Esophagus muscularis mucosa (tissue), 3 donors: ENCODE results near the gene SFN.
"Not testable (repeated sequence)": the region's sequence is repeated elsewhere in the genome, so short reads cannot be mapped to it uniquely, and the experiment has no call there.

Experiments
- POLR2A ChIP-seq: fragments of 450-650 bp; IDR thresholded peaks from one replicate; pipeline ENCODE4 v1.6.1; 2017; ENCODE audit warnings: antibody characterized with exemption, moderate library complexity, mild to moderate bottlenecking, low read depth
- POLR2AphosphoS5 ChIP-seq, 2 donors: sonication (generic); formaldehyde crosslinking; IDR thresholded peaks; one replicate each; pipeline ENCODE4 v1.6.1; 2017; ENCODE audit warnings: antibody characterized with exemption in 2 of 2
- TF ChIP-seq, protein P1 (sequence below), 3 experiments: fragments of 200-600 bp in 2 of 3; fragments of 450-650 bp in 1 of 3; sonication (generic) in 2 of 3; IDR thresholded peaks; one replicate each; pipeline ENCODE4 v1.5.1; 2017 to 2019; ENCODE audit warnings: antibody characterized with exemption in 3 of 3, mild to moderate bottlenecking in 2 of 3, moderate library complexity in 1 of 3

GRCh38 chr1:26847826-26848225 is 15.1 kb upstream of the SFN start:
- TF ChIP-seq, protein P1, sequence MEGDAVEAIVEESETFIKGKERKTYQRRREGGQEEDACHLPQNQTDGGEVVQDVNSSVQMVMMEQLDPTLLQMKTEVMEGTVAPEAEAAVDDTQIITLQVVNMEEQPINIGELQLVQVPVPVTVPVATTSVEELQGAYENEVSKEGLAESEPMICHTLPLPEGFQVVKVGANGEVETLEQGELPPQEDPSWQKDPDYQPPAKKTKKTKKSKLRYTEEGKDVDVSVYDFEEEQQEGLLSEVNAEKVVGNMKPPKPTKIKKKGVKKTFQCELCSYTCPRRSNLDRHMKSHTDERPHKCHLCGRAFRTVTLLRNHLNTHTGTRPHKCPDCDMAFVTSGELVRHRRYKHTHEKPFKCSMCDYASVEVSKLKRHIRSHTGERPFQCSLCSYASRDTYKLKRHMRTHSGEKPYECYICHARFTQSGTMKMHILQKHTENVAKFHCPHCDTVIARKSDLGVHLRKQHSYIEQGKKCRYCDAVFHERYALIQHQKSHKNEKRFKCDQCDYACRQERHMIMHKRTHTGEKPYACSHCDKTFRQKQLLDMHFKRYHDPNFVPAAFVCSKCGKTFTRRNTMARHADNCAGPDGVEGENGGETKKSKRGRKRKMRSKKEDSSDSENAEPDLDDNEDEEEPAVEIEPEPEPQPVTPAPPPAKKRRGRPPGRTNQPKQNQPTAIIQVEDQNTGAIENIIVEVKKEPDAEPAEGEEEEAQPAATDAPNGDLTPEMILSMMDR (IDR thresholded peaks at IDR 0.05) = not testable (repeated sequence)
- not testable (repeated sequence) for TF ChIP-seq POLR2A; POLR2AphosphoS5 (IDR thresholded peaks at IDR 0.05)
